ENCODE measurements around the gene MPPED1.

The MPPED1 gene

DNA sequence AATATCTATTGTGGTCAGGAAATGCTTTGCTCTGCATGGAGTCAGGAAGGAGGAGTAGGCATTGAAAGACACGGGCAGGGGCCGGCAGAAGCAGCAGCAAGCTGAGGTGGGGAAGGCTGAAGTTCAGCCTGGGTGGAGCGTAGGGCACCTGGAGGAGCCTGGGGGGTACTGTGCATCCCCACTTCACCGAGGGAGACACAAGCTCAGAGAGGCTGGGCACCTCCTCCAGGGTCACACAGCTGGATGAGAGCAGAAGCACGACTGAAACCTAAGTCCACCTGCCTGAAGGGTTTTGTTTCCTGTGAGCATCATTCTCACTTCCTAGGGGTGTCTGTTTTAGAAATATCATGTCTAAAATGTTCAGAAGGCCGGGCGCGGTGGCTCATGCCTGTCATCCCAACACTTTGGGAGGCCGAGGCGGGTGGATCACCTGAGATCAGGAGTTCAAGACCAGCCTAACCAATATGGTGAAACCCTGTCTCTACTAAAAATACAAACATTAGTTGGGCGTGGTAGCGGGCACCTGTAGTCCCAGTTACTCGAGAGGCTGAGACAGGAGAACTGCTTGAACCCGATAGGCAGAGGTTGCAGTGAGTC is 138.3 kb downstream of the MPPED1 start:
- TF ChIP-seq TAF1 (IDR thresholded peaks at IDR 0.05; ENCODE audit: low read depth): no peak
- TF ChIP-seq, protein P1, sequence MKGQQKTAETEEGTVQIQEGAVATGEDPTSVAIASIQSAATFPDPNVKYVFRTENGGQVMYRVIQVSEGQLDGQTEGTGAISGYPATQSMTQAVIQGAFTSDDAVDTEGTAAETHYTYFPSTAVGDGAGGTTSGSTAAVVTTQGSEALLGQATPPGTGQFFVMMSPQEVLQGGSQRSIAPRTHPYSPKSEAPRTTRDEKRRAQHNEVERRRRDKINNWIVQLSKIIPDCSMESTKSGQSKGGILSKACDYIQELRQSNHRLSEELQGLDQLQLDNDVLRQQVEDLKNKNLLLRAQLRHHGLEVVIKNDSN (IDR thresholded peaks at IDR 0.05): no peak
- TF ChIP-seq, protein P2, sequence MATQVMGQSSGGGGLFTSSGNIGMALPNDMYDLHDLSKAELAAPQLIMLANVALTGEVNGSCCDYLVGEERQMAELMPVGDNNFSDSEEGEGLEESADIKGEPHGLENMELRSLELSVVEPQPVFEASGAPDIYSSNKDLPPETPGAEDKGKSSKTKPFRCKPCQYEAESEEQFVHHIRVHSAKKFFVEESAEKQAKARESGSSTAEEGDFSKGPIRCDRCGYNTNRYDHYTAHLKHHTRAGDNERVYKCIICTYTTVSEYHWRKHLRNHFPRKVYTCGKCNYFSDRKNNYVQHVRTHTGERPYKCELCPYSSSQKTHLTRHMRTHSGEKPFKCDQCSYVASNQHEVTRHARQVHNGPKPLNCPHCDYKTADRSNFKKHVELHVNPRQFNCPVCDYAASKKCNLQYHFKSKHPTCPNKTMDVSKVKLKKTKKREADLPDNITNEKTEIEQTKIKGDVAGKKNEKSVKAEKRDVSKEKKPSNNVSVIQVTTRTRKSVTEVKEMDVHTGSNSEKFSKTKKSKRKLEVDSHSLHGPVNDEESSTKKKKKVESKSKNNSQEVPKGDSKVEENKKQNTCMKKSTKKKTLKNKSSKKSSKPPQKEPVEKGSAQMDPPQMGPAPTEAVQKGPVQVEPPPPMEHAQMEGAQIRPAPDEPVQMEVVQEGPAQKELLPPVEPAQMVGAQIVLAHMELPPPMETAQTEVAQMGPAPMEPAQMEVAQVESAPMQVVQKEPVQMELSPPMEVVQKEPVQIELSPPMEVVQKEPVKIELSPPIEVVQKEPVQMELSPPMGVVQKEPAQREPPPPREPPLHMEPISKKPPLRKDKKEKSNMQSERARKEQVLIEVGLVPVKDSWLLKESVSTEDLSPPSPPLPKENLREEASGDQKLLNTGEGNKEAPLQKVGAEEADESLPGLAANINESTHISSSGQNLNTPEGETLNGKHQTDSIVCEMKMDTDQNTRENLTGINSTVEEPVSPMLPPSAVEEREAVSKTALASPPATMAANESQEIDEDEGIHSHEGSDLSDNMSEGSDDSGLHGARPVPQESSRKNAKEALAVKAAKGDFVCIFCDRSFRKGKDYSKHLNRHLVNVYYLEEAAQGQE (IDR thresholded peaks at IDR 0.05; ENCODE audit: low read depth): no peak
- no peak for TF ChIP-seq CEBPB (IDR thresholded peaks at IDR 0.05)
- TF ChIP-seq TEAD4 (IDR thresholded peaks at IDR 0.05): no peak
- no peak for TF ChIP-seq EP300 (IDR thresholded peaks at IDR 0.05; ENCODE audit: borderline replicate concordance)
- no peak for TF ChIP-seq RAD21 (IDR thresholded peaks at IDR 0.05; ENCODE audit: low read depth)
- TF ChIP-seq NFIC (IDR thresholded peaks at IDR 0.05): no peak
- TF ChIP-seq EGR1 (IDR thresholded peaks at IDR 0.05): no peak
- no peak for TF ChIP-seq YY1 (IDR thresholded peaks at IDR 0.05; ENCODE audit: low read depth)
- TF ChIP-seq, protein P3, sequence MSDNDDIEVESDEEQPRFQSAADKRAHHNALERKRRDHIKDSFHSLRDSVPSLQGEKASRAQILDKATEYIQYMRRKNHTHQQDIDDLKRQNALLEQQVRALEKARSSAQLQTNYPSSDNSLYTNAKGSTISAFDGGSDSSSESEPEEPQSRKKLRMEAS (IDR thresholded peaks at IDR 0.05): no peak
- no peak for TF ChIP-seq CREB1 (IDR thresholded peaks at IDR 0.05; ENCODE audit: low read depth)

DNA sequence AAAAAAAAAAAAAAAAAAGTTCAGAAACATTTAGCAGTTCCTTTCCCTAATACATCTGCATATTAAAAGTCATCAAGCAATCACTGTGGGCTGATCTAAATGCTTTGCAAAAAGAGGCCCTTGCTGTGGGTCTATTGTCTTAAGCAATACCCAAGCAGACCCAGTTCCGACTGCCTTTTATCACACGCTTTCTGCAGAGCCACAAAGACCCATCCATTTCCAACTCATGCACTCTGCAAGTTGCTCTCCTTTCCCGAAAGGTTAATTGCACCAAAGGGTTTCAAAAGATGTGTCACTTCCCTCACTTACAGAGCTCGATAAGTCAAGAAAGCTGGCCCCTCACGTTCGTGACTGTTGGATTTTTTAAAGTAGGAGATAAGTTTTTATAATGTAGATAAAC is 138.9 kb downstream of the MPPED1 start:
- TF ChIP-seq, protein P3 (IDR thresholded peaks at IDR 0.05): no peak
- TF ChIP-seq EGR1 (IDR thresholded peaks at IDR 0.05) (no peak), TEAD4 (IDR thresholded peaks at IDR 0.05) (no peak), YY1 (IDR thresholded peaks at IDR 0.05; ENCODE audit: low read depth) (no peak), FOXM1 (IDR thresholded peaks at IDR 0.05; ENCODE audit: borderline replicate concordance, low read depth) (no peak), EP300 (IDR thresholded peaks at IDR 0.05; ENCODE audit: borderline replicate concordance) (no peak), ZBTB7A (IDR thresholded peaks at IDR 0.05; ENCODE audit: low read depth) (no peak), NFIC (IDR thresholded peaks at IDR 0.05) (no peak), CREB1 (IDR thresholded peaks at IDR 0.05; ENCODE audit: low read depth) (no peak), TCF12 (IDR thresholded peaks at IDR 0.05; ENCODE audit: low read depth) (no peak), RAD21 (IDR thresholded peaks at IDR 0.05; ENCODE audit: low read depth) (no peak), TAF1 (IDR thresholded peaks at IDR 0.05; ENCODE audit: low read depth) (no peak)
- TF ChIP-seq, protein P2 (IDR thresholded peaks at IDR 0.05; ENCODE audit: low read depth): no peak

DNA sequence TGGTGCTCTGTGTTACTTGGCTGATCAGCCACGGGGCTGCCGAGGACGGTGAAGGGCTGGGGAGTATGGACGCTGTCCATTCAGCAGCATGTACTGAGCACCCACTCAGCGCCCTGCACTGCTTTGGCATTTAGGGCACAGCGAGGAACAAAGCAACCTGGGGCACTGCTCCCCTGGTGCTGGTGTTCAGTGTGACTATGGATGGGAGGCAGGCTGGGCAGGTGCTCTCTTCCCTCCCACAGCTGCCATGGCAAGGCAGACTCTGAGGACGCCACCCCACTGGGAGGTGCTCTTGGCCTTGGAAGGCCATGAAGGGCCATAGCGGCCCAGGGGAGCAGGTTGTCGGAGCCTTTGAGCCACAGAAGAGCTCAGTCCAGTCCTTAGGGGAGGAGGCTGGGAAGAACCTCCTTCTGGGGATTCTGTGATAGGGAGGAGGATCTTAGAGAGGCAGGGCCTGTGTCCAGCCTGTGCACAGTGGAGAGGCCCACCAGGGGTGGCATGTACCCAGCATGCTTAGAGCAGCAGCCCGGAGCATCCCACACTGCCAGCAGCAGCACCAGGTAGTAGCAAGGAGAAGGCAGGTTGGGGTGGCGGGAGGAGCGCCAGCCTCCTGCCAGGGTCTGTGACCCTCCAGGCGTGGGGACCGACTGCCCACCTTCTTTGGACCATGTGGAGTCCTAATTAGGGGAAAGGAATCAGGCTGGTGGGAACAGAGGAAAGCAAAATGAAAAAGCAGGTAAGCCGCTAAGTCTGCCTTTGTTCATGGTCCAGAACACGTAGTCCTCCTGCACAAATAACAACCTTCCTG is 141.8 kb downstream of the MPPED1 start:
- TF ChIP-seq NFIC (IDR thresholded peaks at IDR 0.05) (no peak), CEBPB (IDR thresholded peaks at IDR 0.05) (no peak), FOXM1 (IDR thresholded peaks at IDR 0.05; ENCODE audit: borderline replicate concordance, low read depth) (no peak), TCF12 (IDR thresholded peaks at IDR 0.05; ENCODE audit: low read depth) (no peak)
- TF ChIP-seq, protein P1 (IDR thresholded peaks at IDR 0.05): no peak
- TF ChIP-seq, protein P2 (IDR thresholded peaks at IDR 0.05; ENCODE audit: low read depth): no peak

DNA sequence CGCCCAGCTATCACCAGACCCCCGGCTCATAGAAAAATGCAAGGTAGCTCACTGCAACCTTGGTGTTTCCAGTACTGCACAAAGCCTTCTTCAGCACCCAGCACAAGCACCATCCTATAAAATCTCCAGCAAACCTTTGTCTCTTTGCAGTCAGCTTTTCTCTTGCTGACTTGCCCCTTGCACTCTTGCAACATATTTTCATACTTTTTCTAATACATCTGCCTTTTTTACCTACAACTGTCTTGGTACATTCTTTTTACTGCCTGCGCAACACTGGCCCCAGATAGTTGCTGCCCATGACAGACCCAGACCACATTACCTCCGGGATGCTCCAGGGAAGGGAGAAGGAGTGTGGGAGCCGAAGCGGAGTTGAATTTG is 142.4 kb downstream of the MPPED1 start:
- TF ChIP-seq, protein P1 (IDR thresholded peaks at IDR 0.05): no peak
- TF ChIP-seq TCF12 (IDR thresholded peaks at IDR 0.05; ENCODE audit: low read depth) (no peak), TEAD4 (IDR thresholded peaks at IDR 0.05) (no peak), ZBTB7A (IDR thresholded peaks at IDR 0.05; ENCODE audit: low read depth) (no peak), TAF1 (IDR thresholded peaks at IDR 0.05; ENCODE audit: low read depth) (no peak)
